ENCODE results near the gene GGT7. TPM values are rescaled to one million over a fixed set of nuclear protein-coding genes. Genes with fewer than 3 reads are reported as not detected.

Gene GGT7
- total and polyA plus RNA-seq, 4 donors = 9.4 to 22.7 (median 12.5) TPM

- no peak for ATAC-seq (ENCODE audit: insufficient read depth, low FRiP score)
- Histone ChIP-seq H3K4me3 (no peak overlapping the region), H3K4me1 (ENCODE audit: control insufficient read depth in 5 of 5, insufficient read depth in 5 of 5, low read length in 5 of 5) (peaks cover 0 to 5% (median 0%) of the 10 kb centered on the region in 5 donors), H3K9ac (ENCODE audit: insufficient read depth in 1 of 2, low read length in 2 of 2) (no peak overlapping the region), H3K27me3 (ENCODE audit: control insufficient read depth in 3 of 3, insufficient read depth in 3 of 3, low read length in 2 of 3) (no peaks in the 10 kb centered on the region), H3K36me3 (ENCODE audit: control insufficient read depth in 4 of 4, insufficient read depth in 4 of 4, low read length in 4 of 4) (no peaks in the 10 kb centered on the region), H3K27ac (ENCODE audit: low read depth in 1 of 2, low read length in 1 of 2) (no peak overlapping the region), H3K9me3 (ENCODE audit: control insufficient read depth in 4 of 4, insufficient read depth in 3 of 4, low read length in 3 of 4) (no peaks in the 10 kb centered on the region)
- no peak for DNase-seq
- TF ChIP-seq CTCF (IDR thresholded peaks at IDR 0.05; ENCODE audit: control extremely low read depth, extremely low read depth) = no peak
- WGBS, 2 donors = 90 to 94% methylated on average over 8 of the region's 8 CpGs
Measured at GRCh38 chr20:34797012-34797995, 75.4 kb downstream of the GGT7 start.

Other genes starting within 250 kb of the GGT7 start
- gene PIGU, start 195.8 kb downstream of the GGT7 start, total RNA-seq = 10 to 100 TPM; 15.7 to 20.2 TPM
- gene PIGU, start 195.8 kb downstream of the GGT7 start, polyA plus RNA-seq = 10 to 100 TPM; 19.9 to 21.2 TPM
- 10 to 100 TPM in 1 of 2 donors, 1 to 10 TPM in 1; 7.8 to 19.5 TPM for gene TP53INP2, start 168.5 kb downstream of the GGT7 start, total RNA-seq
- 10 to 100 TPM in 1 of 2 donors, 1 to 10 TPM in 1; 5.8 to 15.0 TPM for gene TP53INP2, start 168.5 kb downstream of the GGT7 start, polyA plus RNA-seq
- gene NCOA6, start 47.2 kb downstream of the GGT7 start, total RNA-seq = 10 to 100 TPM; 20.9 to 27.5 TPM
- gene NCOA6, start 47.2 kb downstream of the GGT7 start, polyA plus RNA-seq = 10 to 100 TPM; 13.2 to 22.7 TPM
- gene ACSS2, start 3.8 kb upstream of the GGT7 start, total RNA-seq = 100 to 1,000 TPM; 168 to 300 TPM
- 100 to 1,000 TPM in 1 of 2 donors, 10 to 100 TPM in 1; 69.7 to 154 TPM for gene ACSS2, start 3.8 kb upstream of the GGT7 start, polyA plus RNA-seq
- 10 to 100 TPM; 32.6 to 52.7 TPM for gene GSS, start 83.0 kb upstream of the GGT7 start, total RNA-seq
- 10 to 100 TPM; 43.7 to 52.2 TPM for gene GSS, start 83.0 kb upstream of the GGT7 start, polyA plus RNA-seq
- under 1 TPM; 0.55 to 0.63 TPM for gene MYH7B, start 83.0 kb upstream of the GGT7 start, total RNA-seq
- under 1 TPM; 0.21 to 0.89 TPM for gene MYH7B, start 83.0 kb upstream of the GGT7 start, polyA plus RNA-seq
- 10 to 100 TPM; 44.0 to 62.5 TPM for gene TRPC4AP, start 220.0 kb upstream of the GGT7 start, total RNA-seq
- gene TRPC4AP, start 220.0 kb upstream of the GGT7 start, polyA plus RNA-seq = 10 to 100 TPM; 37.6 to 56.3 TPM